OCI-LY1 (cell line): Measurements from ENCODE around the gene ZNF804A.
"Not testable (repeated sequence)": the region's sequence is repeated elsewhere in the genome, so short reads cannot be mapped to it uniquely, and the experiment has no call there.

ENCODE experiments used
- H2AFZ ChIP-seq: fragments of 200-600 bp; sonication (generic), shearing (Covaris generic); 2 replicates; pipeline ENCODE4 v1.6.0; 2014; ENCODE audit warnings: antibody characterized with exemption, mild to moderate bottlenecking, low read length
- H3F3A ChIP-seq: fragments of 200-600 bp; sonication (generic), shearing (Covaris generic); 2 replicates; pipeline ENCODE4 v1.6.0; 2014; ENCODE audit warnings: mild to moderate bottlenecking, antibody characterized with exemption, low read length, moderate library complexity; ENCODE audit not compliant: insufficient read depth
- H3K27ac ChIP-seq: fragments of 200-600 bp; sonication (generic); 2 replicates; pipeline ENCODE4 v1.5.1; 2014; ENCODE audit warnings: low read length, mixed run types, mild to moderate bottlenecking, low read depth; ENCODE audit not compliant: poor library complexity, severe bottlenecking
- H3K27me3 ChIP-seq: fragments of 200-600 bp; sonication (generic); 2 replicates; pipeline ENCODE4 v1.6.0; 2014; ENCODE audit warnings: antibody characterized with exemption, mild to moderate bottlenecking, low read length, moderate library complexity; ENCODE audit not compliant: insufficient read depth
- H3K36me3 ChIP-seq: fragments of 200-600 bp; sonication (generic); 2 replicates; pipeline ENCODE4 v1.6.1; 2014; ENCODE audit warnings: mild to moderate bottlenecking, antibody characterized with exemption, low read length, moderate library complexity, mixed read lengths; ENCODE audit not compliant: insufficient read depth
- H3K4me1 ChIP-seq: fragments of 200-600 bp; sonication (generic); 2 replicates; pipeline ENCODE4 v1.5.1; 2014; ENCODE audit warnings: mild to moderate bottlenecking, low read length, moderate library complexity; ENCODE audit not compliant: insufficient read depth, severe bottlenecking
- H3K4me2 ChIP-seq: fragments of 200-600 bp; sonication (generic), shearing (Covaris generic); 2 replicates; pipeline ENCODE4 v1.6.1; 2014; ENCODE audit warnings: low read length
- H3K4me3 ChIP-seq: fragments of 200-600 bp; sonication (generic); 2 replicates; pipeline ENCODE4 v1.5.1; 2014; ENCODE audit warnings: low read length, low read depth, mild to moderate bottlenecking, mixed read lengths; ENCODE audit not compliant: poor library complexity, severe bottlenecking
- H3K79me2 ChIP-seq: fragments of 200-600 bp; shearing (Covaris generic); 2 replicates; pipeline ENCODE4 v1.6.1; 2016; ENCODE audit warnings: mixed run types, low read length, mixed read lengths; ENCODE audit not compliant: insufficient read depth
- H3K9ac ChIP-seq: fragments of 200-600 bp; sonication (generic), shearing (Covaris generic); 2 replicates; pipeline ENCODE4 v1.6.1; 2014; ENCODE audit warnings: mild to moderate bottlenecking, low read length, mixed read lengths
- H3K9me2 ChIP-seq: fragments of 200-600 bp; sonication (generic), shearing (Covaris generic); 2 replicates; pipeline ENCODE4 v1.6.1; 2014; ENCODE audit warnings: low read depth, mild to moderate bottlenecking, low read length, mixed read lengths
- H3K9me3 ChIP-seq: fragments of 200-600 bp; shearing (Covaris generic); 2 replicates; pipeline ENCODE4 v1.6.1; 2014; ENCODE audit warnings: low read length, mixed read lengths
- H4K20me1 ChIP-seq: fragments of 200-600 bp; sonication (generic), shearing (Covaris generic); 2 replicates; pipeline ENCODE4 v1.6.0; 2016; ENCODE audit warnings: mild to moderate bottlenecking, low read length; ENCODE audit not compliant: insufficient read depth
- EZH2 ChIP-seq: fragments of 200-600 bp; sonication (generic), shearing (Covaris generic); IDR thresholded peaks from 2 replicates; pipeline ENCODE4 v1.8.0; 2017; ENCODE audit warnings: borderline replicate concordance, mixed run types, mild to moderate bottlenecking, antibody characterized with exemption, low read length, moderate library complexity, mixed read lengths
- TF ChIP-seq, protein P1 (sequence below): fragments of 200-600 bp; sonication (generic), shearing (Covaris generic); IDR thresholded peaks from 2 replicates; pipeline ENCODE4 v1.5.1; 2017; ENCODE audit warnings: mild to moderate bottlenecking, antibody characterized with exemption, low read length, moderate library complexity, mixed read lengths

The ZNF804A gene

GRCh38 chr2:184756885-184757284 lies 158.6 kb downstream of the ZNF804A start:
- Histone ChIP-seq H3K27me3 (no peaks in the 10 kb centered on the region), H3K36me3 (peaks cover 40% of the 10 kb centered on the region), H3K9ac (no peak overlapping the region), H3K9me2 (no peaks in the 10 kb centered on the region), H3F3A (no peaks in the 10 kb centered on the region), H4K20me1 (no peaks in the 10 kb centered on the region), H3K79me2 (peaks cover 78% of the 10 kb centered on the region), H3K9me3 (no peaks in the 10 kb centered on the region; the same call in 1 of the 2 replicates), H3K4me2 (no peak overlapping the region), H2AFZ (no peak overlapping the region), H3K27ac (no peak overlapping the region), H3K4me1 (no peaks in the 10 kb centered on the region), H3K4me3 (no peak overlapping the region)
- TF ChIP-seq, protein P1, sequence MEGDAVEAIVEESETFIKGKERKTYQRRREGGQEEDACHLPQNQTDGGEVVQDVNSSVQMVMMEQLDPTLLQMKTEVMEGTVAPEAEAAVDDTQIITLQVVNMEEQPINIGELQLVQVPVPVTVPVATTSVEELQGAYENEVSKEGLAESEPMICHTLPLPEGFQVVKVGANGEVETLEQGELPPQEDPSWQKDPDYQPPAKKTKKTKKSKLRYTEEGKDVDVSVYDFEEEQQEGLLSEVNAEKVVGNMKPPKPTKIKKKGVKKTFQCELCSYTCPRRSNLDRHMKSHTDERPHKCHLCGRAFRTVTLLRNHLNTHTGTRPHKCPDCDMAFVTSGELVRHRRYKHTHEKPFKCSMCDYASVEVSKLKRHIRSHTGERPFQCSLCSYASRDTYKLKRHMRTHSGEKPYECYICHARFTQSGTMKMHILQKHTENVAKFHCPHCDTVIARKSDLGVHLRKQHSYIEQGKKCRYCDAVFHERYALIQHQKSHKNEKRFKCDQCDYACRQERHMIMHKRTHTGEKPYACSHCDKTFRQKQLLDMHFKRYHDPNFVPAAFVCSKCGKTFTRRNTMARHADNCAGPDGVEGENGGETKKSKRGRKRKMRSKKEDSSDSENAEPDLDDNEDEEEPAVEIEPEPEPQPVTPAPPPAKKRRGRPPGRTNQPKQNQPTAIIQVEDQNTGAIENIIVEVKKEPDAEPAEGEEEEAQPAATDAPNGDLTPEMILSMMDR, result no peak
- TF ChIP-seq EZH2, result no peak

GRCh38 chr2:184759557-184760255 lies 161.4 kb downstream of the ZNF804A start:
- Histone ChIP-seq H3K36me3 (peaks cover 33% of the 10 kb centered on the region), H3K79me2 (peaks cover 76% of the 10 kb centered on the region)
- not testable (repeated sequence) for H3K9me3 ChIP-seq, H3F3A ChIP-seq, H3K27ac ChIP-seq, H3K4me3 ChIP-seq, H4K20me1 ChIP-seq, H3K9me2 ChIP-seq, H3K4me2 ChIP-seq, H2AFZ ChIP-seq, H3K27me3 ChIP-seq, H3K4me1 ChIP-seq, H3K9ac ChIP-seq

GRCh38 chr2:184760931-184761330 lies 162.6 kb downstream of the ZNF804A start:
- no peak overlapping the region for H3K4me2 ChIP-seq
- no peaks in the 10 kb centered on the region for H3K27me3 ChIP-seq
- H3K9me3 ChIP-seq, result no peaks in the 10 kb centered on the region; the same call in 1 of the 2 replicates
- H3F3A ChIP-seq, result no peaks in the 10 kb centered on the region
- no peak for TF ChIP-seq EZH2
- TF ChIP-seq, protein P1, result no peak
- no peak overlapping the region for H2AFZ ChIP-seq
- H3K4me1 ChIP-seq, result no peaks in the 10 kb centered on the region
- H3K79me2 ChIP-seq, result peaks cover 69% of the 10 kb centered on the region
- H3K36me3 ChIP-seq, result peaks cover 35% of the 10 kb centered on the region
- H3K9ac ChIP-seq, result no peak overlapping the region
- no peaks in the 10 kb centered on the region for H4K20me1 ChIP-seq
- H3K4me3 ChIP-seq, result no peak overlapping the region
- no peaks in the 10 kb centered on the region for H3K9me2 ChIP-seq
- no peak overlapping the region for H3K27ac ChIP-seq
